Measurements from ENCODE around the gene FAM72A. TPM values are rescaled to one million over a fixed set of nuclear protein-coding genes. Genes with fewer than 3 reads are reported as not detected.

The FAM72A gene
- total RNA-seq, 2 experiments from 2014 or later = 30.0 to 30.4 TPM

Other genes with a start within 250 kb of the FAM72A start
- gene RAB7B, start 199.4 kb downstream of the FAM72A start, total RNA-seq = not detected
- not detected for gene CTSE, start 178.9 kb downstream of the FAM72A start, total RNA-seq
- gene RHEX, start 149.7 kb downstream of the FAM72A start, total RNA-seq = not detected
- gene AVPR1B, start 85.5 kb downstream of the FAM72A start, total RNA-seq = not detected
- 100 to 1,000 TPM in 1 of 2 experiments, 10 to 100 TPM in 1; 98.2 to 105 TPM for gene SRGAP2, start 702 bp upstream of the FAM72A start, total RNA-seq

All from activated CD8-positive, alpha-beta T cell treated with anti-CD3 and anti-CD28 coated beads, Interleukin-2, amount 10 ng/mL, durations not matched to agents 7 days and 5 days (primary cell).